Activated CD8-positive, alpha-beta memory T cell treated with anti-CD3 and anti-CD28 coated beads, Interleukin-2, amount 10 ng/mL, durations not matched to agents 7 days and 5 days (primary cell): ENCODE measurements around the gene BICDL1. TPM values are rescaled to one million over a fixed set of nuclear protein-coding genes. Genes with fewer than 3 reads are reported as not detected.
A peak's percentile ranks its signal among the peaks of the same experiment; 100 is the strongest.

Source experiments
- ATAC-seq: fragments of 150-1000 bp; cut with Tn5 transposase; one replicate; pipeline ENCODE4 v1.10.0; 2021; ENCODE audit warnings: moderate library complexity
- CTCF ChIA-PET: fragments of 350-600 bp; sonication (Branson Sonifier 250); formaldehyde crosslinking; loops from one replicate; lab custom pipeline; 2021; ENCODE audit warnings: antibody characterized with exemption; lab: Charles Lee
- DNase-seq: peaks from one replicate; pipeline ENCODE4 v3.0.0-alpha.2; 2020
- H3K27ac Mint-ChIP-seq: one replicate; pipeline ENCODE4 v1.8.0; 2021; ENCODE audit warnings: mild to moderate bottlenecking, mixed read lengths
- H3K27me3 Mint-ChIP-seq: one replicate; pipeline ENCODE4 v1.8.0; 2021; ENCODE audit warnings: mixed read lengths
- H3K36me3 Mint-ChIP-seq: one replicate; pipeline ENCODE4 v1.8.0; 2021; ENCODE audit warnings: mild to moderate bottlenecking, mixed read lengths
- H3K4me1 Mint-ChIP-seq: one replicate; pipeline ENCODE4 v1.8.0; 2021; ENCODE audit warnings: mixed read lengths
- H3K4me3 Mint-ChIP-seq: one replicate; pipeline ENCODE4 v1.8.0; 2021; ENCODE audit warnings: mild to moderate bottlenecking, moderate library complexity, mixed read lengths
- H3K9me3 Mint-ChIP-seq: one replicate; pipeline ENCODE4 v1.8.0; 2022; ENCODE audit warnings: low read depth, mixed read lengths
- total RNA-seq, 2 experiments: library from RNA; stranded (reverse); gene quantifications; one replicate each; pipeline ENCODE4 v1.2.3, GENCODE V29; 2021

Gene BICDL1
- total RNA-seq, 2 experiments from 2014 or later = 59.8 to 62.9 TPM

DNA sequence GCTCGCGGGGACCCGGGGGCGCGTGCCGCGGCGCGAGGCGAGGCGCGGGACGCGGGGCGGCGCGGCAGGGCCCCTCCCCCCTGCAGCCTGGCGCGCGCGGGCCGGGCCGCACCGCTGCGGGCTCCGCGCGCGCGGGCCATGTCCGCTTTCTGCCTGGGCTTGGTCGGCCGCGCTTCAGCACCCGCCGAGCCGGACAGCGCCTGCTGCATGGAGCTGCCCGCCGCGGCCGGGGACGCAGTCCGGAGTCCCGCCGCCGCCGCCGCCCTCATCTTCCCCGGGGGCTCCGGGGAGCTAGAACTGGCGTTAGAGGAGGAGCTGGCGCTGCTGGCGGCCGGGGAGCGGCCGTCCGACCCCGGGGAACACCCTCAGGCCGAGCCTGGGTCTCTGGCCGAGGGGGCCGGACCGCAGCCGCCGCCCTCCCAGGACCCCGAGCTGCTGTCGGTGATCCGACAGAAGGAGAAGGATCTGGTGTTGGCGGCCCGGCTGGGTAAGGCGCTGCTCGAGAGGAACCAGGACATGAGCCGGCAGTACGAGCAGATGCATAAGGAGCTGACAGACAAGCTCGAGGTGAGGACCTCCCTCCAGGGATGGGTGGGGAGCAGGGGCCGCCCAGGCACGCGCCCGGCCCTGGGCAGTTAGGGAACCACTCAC lies 820 bp downstream of the BICDL1 start:
- Mint-ChIP-seq H3K36me3 (peaks cover 14% of the 10 kb centered on the region), H3K9me3 (no peaks in the 10 kb centered on the region), H3K27me3 (peaks cover 9% of the 10 kb centered on the region), H3K27ac (peak overlapping the region; percentile 71), H3K4me3 (peak overlapping the region; percentile 83), H3K4me1 (peaks cover 31% of the 10 kb centered on the region)
- CTCF ChIA-PET = interaction anchor here (0.8 to 3.9 kb wide), 14 partner anchors 9 to 133 kb away, joined by 3 to 36 read pairs (median 4); partner anchors contain the start of gene RAB35
- ATAC-seq (peak; percentile 35), DNase-seq (peak; percentile 87)

DNA sequence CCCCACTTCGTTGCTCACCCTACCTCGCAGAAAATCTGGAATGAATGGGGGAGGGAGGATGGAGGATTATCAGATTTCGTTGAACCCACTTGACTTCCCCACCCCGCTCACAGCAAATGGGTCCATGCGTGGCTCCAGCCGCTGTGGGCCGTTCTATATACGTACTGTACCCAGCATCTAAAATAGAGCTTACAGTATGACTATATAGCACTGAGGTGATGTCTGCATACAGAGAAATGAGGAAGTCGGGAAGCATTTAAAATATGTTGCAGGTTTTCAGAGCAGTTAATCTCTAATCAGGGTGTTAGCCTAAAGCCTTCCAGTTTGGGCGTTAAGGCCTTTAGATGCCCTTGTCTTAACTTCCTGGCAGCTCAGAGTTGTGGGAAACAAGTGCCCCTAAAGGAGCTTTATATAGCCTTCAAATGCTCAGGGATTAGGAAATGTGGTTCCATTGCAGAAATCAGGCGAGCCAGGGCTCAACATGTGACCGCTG lies 1.4 kb downstream of the BICDL1 start:
- Mint-ChIP-seq H3K27ac (peak overlapping the region; percentile 71), H3K4me3 (peak overlapping the region; percentile 83), H3K27me3 (peaks cover 8% of the 10 kb centered on the region), H3K36me3 (peaks cover 14% of the 10 kb centered on the region), H3K9me3 (no peaks in the 10 kb centered on the region), H3K4me1 (peaks cover 31% of the 10 kb centered on the region)
- DNase-seq (no peak), ATAC-seq (no peak)
- CTCF ChIA-PET = interaction anchor here (0.8 to 3.9 kb wide), 12 partner anchors 10 to 133 kb away, joined by 3 to 36 read pairs (median 4); partner anchors contain the start of gene RAB35

DNA sequence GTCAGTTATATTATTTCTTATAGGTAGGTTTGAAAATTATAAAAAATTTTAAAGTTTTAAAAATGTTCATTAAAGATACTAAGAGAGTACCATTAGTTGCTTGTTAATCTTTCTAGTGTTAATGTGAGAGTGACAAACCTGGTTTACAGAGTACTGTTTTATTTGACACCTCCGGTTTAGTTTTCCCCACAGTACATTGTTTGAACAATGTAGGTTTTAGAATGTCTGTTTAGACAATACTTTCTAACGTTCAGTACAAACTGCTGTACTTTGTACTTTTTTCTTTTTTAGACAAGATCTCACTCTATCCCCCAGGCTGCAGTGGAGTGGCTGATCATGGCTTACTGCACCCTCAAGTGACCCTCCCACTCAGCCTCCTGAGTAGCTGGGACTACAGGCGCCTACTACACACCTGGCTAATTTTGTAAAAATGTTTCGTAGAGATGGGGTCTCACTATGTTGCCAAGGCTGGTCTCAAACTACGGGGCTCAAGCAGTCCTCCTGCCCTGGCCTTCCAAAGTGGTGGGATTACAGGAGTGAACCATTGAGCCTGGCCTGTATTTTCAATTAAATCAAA lies 3.2 kb downstream of the BICDL1 start:
- CTCF ChIA-PET = interaction anchor here (3.9 kb wide), 1 partner anchor 95 kb away, joined by 26 read pairs; no protein-coding TSS in a partner anchor
- Mint-ChIP-seq H3K27me3 (no peaks in the 10 kb centered on the region), H3K4me3 (no peak overlapping the region), H3K36me3 (peaks cover 17% of the 10 kb centered on the region), H3K4me1 (peaks cover 35% of the 10 kb centered on the region), H3K9me3 (no peaks in the 10 kb centered on the region), H3K27ac (no peak overlapping the region)
- ATAC-seq (no peak), DNase-seq (no peak)

DNA sequence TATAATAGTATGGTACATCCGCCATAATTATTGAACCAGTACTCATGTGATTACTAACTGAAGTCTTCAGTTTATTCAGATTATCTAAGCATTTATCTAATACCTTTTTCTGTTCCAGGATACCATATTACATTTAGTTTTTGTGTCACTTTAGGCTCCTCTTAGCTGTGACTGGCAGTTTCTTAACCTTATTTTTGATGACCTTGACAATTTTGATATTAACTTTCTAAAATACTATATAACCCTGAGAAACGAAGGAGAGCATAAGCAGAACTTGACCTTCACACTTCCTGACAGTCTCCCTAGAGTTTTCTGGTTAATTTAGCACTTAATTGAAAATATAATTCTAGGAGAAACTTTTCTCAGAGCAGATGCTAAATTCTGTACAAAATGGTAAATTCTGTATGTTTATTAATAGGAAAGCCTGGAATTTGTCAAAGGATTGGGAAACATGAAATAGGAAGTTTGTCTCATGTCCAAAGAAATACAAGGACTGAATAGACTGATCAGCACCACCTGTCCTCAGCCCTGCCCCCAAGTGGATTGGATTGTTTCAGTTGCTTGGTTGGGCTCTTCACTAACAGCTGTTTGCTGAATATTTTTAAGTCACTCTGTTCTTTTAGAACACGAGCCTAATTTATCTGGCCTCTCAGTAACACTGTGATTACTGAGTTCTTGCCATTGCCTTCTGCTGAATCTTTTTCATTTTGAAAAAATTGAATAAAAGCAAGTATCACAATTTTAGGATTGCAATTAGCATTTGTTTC lies 6.0 kb downstream of the BICDL1 start:
- Mint-ChIP-seq H3K36me3 (peaks cover 28% of the 10 kb centered on the region), H3K9me3 (no peaks in the 10 kb centered on the region), H3K4me1 (peaks cover 32% of the 10 kb centered on the region), H3K27ac (no peak overlapping the region), H3K27me3 (no peaks in the 10 kb centered on the region), H3K4me3 (no peak overlapping the region)
- CTCF ChIA-PET = interaction anchor here (1.1 to 1.9 kb wide), 2 partner anchors 12 to 92 kb away, joined by 5 to 6 read pairs; no protein-coding TSS in a partner anchor
- DNase-seq (no peak), ATAC-seq (no peak)

DNA sequence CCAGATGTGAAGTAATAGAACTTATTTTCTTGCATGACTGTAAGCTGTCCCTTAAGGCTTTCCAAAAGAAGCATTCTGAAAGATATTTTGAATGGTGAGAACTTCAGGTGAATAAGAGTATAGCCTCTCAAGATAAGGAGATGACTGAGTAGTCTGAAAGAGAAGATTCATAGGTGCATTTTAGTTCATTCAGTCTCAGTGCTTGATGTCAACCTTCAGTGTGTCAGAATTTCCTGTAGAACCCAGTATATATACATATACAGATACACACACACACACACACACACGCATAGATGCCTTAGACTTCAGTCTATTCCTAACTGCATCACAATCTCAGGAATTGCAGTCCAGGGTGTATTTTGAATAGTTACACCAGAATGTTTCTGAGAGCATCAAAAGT lies 7.4 kb downstream of the BICDL1 start:
- Mint-ChIP-seq H3K4me3 (no peak overlapping the region), H3K36me3 (peaks cover 33% of the 10 kb centered on the region), H3K27me3 (no peaks in the 10 kb centered on the region), H3K27ac (no peak overlapping the region), H3K4me1 (peaks cover 20% of the 10 kb centered on the region), H3K9me3 (no peaks in the 10 kb centered on the region)
- DNase-seq (no peak), ATAC-seq (no peak)
- CTCF ChIA-PET = no interaction called here

DNA sequence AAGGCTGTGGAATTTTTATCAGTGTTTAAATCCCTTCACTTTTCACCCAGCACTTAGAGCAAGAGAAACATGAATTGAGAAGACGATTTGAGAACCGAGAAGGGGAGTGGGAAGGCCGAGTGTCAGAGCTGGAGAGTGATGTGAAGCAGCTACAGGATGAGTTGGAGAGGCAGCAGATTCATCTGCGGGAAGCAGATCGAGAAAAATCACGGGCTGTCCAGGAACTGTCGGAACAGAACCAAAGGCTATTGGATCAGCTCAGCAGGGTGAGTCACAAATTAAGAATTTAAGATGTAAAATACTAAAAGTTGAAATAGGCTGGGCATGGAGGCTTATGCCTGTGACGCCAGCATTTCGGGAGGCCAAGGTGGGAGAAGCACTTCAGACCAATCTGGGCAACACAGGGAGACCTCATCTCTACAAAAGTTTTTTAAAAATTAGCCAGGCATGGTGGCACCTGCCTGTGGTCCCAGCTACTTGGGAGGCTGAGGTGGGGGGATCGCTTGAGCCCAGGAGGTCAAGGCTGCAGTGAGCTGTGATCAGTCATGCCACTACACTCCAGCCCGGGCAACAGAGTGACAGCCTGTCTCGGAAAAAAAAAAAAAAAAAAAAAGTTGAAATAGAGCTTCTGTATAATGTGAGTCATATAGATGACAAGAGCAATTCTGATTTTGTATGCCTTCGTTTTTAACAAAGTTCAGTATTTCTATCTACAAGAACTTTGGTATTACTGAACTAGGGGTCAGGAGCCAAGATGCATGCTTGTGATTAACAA lies 9.6 kb downstream of the BICDL1 start:
- Mint-ChIP-seq H3K27me3 (no peaks in the 10 kb centered on the region), H3K4me1 (peaks cover 13% of the 10 kb centered on the region), H3K36me3 (peaks cover 36% of the 10 kb centered on the region), H3K9me3 (no peaks in the 10 kb centered on the region), H3K4me3 (no peak overlapping the region), H3K27ac (no peak overlapping the region)
- CTCF ChIA-PET = interaction anchor here (0.7 to 1.0 kb wide), 2 partner anchors 10 to 504 kb away, joined by 3 to 4 read pairs; partner anchors contain the start of gene BICDL1
- DNase-seq = no peak
- ATAC-seq = no peak

DNA sequence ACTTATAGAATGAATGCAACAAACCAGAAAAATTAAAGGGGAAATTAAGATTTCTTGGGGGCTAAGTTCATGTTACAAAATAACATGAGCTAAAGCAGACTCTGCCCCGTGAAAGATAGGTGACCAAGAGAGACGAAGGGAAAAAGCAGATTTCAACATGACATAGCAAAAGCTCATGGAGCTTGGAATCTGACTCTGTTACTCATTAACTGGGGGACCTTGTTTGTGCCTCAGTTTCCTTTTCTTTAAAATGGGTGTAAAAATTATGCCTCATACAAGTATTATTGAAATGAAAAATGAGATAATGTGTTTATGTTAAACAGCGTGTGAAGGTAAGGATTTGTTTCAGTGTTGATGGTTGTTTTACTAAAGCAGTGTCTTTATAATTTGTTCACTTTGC lies 11.5 kb downstream of the BICDL1 start:
- ATAC-seq (no peak), DNase-seq (no peak)
- CTCF ChIA-PET = interaction anchor here (1.0 to 1.6 kb wide), 4 partner anchors 11 to 87 kb away, joined by 3 to 5 read pairs (median 3); no protein-coding TSS in a partner anchor
- Mint-ChIP-seq H3K27ac (no peak overlapping the region), H3K9me3 (no peaks in the 10 kb centered on the region), H3K4me3 (no peak overlapping the region), H3K27me3 (no peaks in the 10 kb centered on the region), H3K36me3 (peaks cover 35% of the 10 kb centered on the region), H3K4me1 (peaks cover 14% of the 10 kb centered on the region)

DNA sequence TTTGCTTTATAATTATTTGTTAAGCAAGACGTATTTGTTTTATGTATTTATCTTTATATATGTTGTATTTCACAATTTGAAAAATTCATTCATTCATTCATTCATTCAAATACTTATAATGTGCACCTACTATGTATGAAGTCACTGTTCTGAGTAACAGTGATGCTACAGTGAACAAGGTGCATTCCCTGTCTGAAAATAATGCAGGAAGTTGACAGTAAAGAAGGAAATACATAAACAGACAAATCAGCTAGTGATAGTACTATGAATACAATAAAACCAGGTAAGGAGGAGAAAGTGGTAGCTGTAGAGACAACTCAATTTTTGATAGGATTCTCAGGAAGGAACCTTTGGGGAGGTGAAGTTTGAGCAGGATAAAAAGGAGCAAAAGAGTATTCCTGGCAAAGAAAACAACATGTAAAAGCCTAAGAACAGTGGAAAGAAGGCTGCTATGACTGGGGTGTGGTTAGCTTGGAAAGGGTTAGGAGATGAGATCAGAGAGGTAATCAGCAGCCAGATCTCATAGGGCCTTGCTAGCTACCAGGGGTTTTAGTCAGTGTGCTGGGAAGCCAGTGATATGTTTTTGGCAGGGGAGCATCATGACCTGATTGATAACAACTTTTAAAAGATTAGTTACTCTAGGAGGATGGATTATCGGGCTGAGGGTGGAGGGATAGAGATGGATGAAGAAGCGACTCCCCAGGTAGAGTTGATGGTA lies 17.4 kb downstream of the BICDL1 start:
- Mint-ChIP-seq H3K36me3 (peaks cover 31% of the 10 kb centered on the region), H3K27ac (peak overlapping the region; percentile 95), H3K27me3 (no peaks in the 10 kb centered on the region), H3K4me1 (peaks cover 55% of the 10 kb centered on the region), H3K4me3 (peak overlapping the region; percentile 47), H3K9me3 (no peaks in the 10 kb centered on the region)
- CTCF ChIA-PET = interaction anchor here (0.6 to 4.1 kb wide), 5 partner anchors 12 to 81 kb away, joined by 3 to 36 read pairs (median 5); partner anchors contain the start of gene BICDL1
- DNase-seq = peak; percentile 60
- peak; percentile 71 for ATAC-seq

DNA sequence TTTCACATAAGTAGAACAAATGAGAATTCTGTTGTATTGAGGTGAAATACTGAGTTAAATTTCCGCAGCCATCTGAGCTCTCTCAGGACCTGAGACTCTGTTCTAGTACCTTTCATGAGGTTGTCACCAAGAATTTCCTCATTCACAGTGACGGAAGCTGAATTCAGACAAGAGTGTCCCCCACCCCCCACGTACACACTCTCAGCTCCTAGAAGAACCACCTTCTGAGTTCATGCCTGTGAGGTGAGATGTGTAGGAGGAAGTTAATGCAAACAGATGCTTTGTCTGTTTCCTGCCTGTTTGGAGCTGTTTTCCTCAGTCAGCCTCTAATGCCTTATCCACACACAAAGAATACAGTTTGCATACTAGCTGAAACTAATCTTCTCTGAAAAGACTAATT lies 18.2 kb downstream of the BICDL1 start:
- peak; percentile 53 for ATAC-seq
- peak; percentile 81 for DNase-seq
- Mint-ChIP-seq H3K27me3 (no peaks in the 10 kb centered on the region), H3K36me3 (peaks cover 31% of the 10 kb centered on the region), H3K27ac (peak overlapping the region; percentile 95), H3K4me3 (peak overlapping the region; percentile 47), H3K4me1 (peaks cover 64% of the 10 kb centered on the region), H3K9me3 (no peaks in the 10 kb centered on the region)
- CTCF ChIA-PET = interaction anchor here (0.7 to 4.1 kb wide), 6 partner anchors 13 to 194 kb away, joined by 3 to 36 read pairs (median 5); partner anchors contain the start of genes BICDL1 and RPLP0

DNA sequence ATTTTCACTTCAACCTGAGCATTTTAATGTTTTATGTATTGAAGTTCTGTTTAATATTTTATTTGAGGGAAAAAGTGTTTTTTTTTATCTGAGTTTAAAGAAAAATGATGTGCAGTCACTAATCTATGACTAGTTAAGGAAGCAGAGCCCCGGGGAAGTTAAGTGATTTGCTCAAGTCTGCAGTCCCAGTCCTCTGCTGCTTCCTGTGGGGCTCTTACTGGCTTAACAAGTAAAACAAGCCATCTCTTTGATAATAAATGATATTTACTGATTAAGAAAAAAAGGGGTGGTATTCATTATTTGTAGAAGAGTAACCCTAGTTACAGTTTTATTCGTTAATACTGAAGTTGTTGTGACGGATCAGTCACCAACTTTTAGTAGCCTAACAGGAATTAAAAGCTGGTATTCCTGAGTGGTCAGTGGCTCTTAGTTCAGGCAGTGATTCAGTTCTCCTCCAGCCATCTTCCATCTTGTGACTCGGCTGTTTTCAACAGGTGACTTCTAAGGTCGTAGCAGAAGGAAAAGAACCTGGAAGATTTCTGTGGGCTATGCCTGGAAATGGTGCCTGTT lies 21.7 kb downstream of the BICDL1 start:
- DNase-seq (no peak), ATAC-seq (no peak)
- Mint-ChIP-seq H3K4me3 (peak overlapping the region; percentile 2), H3K4me1 (peaks cover 91% of the 10 kb centered on the region), H3K9me3 (no peaks in the 10 kb centered on the region), H3K27me3 (no peaks in the 10 kb centered on the region), H3K36me3 (peaks cover 24% of the 10 kb centered on the region), H3K27ac (peak overlapping the region; percentile 90)
- CTCF ChIA-PET = interaction anchor here (1.2 to 2.7 kb wide), 2 partner anchors 25 to 76 kb away, joined by 4 to 10 read pairs; no protein-coding TSS in a partner anchor

DNA sequence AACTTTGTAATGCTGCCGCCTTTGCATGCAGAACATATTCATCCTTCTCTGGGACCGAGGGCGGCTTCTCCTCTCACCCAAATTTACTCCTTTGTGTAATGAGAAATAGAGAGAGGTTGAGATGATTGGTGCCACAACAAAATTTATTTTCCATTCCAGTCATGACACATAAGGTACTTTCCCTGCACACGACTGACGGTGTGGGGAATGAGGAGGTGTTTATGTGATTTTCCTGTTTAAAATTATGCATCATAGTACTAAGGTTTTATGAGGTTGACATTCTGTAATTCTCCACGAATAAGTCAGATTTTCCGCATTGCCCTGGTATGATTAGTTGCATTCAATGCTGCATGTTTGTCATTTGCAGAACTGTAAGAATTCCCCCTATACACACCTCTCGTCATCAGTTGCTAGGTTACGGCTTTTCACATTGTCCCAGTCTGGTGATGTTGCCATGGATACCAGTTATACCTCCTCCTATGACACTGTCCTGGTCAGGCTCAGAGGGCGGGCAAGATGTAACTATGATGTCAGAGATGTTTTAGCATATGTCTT lies 23.1 kb downstream of the BICDL1 start:
- Mint-ChIP-seq H3K4me1 (peaks cover 84% of the 10 kb centered on the region), H3K9me3 (no peaks in the 10 kb centered on the region), H3K27ac (peak overlapping the region; percentile 90), H3K36me3 (peaks cover 32% of the 10 kb centered on the region), H3K4me3 (peak overlapping the region; percentile 60), H3K27me3 (no peaks in the 10 kb centered on the region)
- ATAC-seq (peak; percentile 79), DNase-seq (peak; percentile 90)
- CTCF ChIA-PET = interaction anchor here (2.7 kb wide), 1 partner anchor 75 kb away, joined by 10 read pairs; no protein-coding TSS in a partner anchor
